HEK293T (cell line): Measurements from ENCODE around the gene TYK2.

Experiments used
- CTBP1 ChIP-seq: fragments of 450-650 bp; IDR thresholded peaks from 2 replicates; pipeline ENCODE4 v1.6.1; 2016; ENCODE audit warnings: borderline replicate concordance
- L3MBTL2 ChIP-seq: fragments of 450-650 bp; conservative IDR thresholded peaks from 2 replicates; pipeline ENCODE4 v1.6.1; 2016; ENCODE audit warnings: mild to moderate bottlenecking
- TARDBP ChIP-seq: fragments of 450-650 bp; IDR thresholded peaks from 2 replicates; pipeline ENCODE4 v1.6.1; 2016

GRCh38 chr19:10372690-10373089 lies 7.7 kb downstream of the TYK2 start:
- no peak for TF ChIP-seq CTBP1
- TF ChIP-seq TARDBP = no peak
- no peak for TF ChIP-seq L3MBTL2
